Epithelial cell of esophagus (primary cell): ENCODE measurements around the gene EFHC1.

ENCODE experiments used
- DNase-seq: peaks from one replicate; pipeline ENCODE4 v3.0.0; 2010; ENCODE audit warnings: low read depth
- H3K4me3 ChIP-seq: 2 replicates; pipeline ENCODE4 v1.5.1; 2011; ENCODE audit warnings: mild to moderate bottlenecking, low read length, control low read depth
- TF ChIP-seq, protein P1 (sequence below): IDR thresholded peaks from 2 replicates; pipeline ENCODE4 v1.5.1; 2011; ENCODE audit warnings: low read depth, mild to moderate bottlenecking, low read length, control low read depth, inconsistent platforms; ENCODE audit not compliant: insufficient read depth; ENCODE audit errors: missing control alignments

EFHC1 gene

DNA sequence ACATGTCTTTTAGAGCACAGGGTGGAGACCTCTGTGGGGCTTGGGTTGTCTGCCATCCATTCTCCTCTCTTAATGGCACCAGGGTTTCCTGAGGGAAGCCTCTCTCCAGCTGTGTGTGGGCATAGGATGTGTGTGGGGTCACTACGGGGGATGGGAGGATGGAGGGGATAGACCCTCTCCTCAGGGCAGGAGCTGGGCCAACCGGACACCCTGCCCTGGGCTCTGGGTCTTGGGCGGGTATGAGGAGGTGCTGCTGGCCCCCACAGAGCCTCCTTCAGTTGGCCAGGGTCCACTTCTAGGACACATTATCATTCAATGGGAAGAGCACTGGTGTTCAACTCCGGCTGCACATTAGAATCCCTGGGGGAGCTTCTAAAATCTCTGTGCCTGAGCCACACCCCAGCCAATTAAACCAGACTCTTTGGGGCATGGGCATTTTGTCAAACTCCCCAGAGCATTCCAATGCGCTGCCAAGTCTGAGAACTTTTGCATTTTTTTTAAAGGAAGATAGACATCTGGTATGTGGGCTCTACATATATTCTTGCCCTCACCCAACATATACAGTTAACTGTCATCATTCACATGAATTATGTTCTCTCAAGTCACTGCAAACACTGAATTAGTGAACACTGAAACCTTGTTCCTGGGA is 118.2 kb downstream of the EFHC1 start:
- DNase-seq = no peak
- H3K4me3 ChIP-seq = no peak overlapping the region
- TF ChIP-seq, protein P1, sequence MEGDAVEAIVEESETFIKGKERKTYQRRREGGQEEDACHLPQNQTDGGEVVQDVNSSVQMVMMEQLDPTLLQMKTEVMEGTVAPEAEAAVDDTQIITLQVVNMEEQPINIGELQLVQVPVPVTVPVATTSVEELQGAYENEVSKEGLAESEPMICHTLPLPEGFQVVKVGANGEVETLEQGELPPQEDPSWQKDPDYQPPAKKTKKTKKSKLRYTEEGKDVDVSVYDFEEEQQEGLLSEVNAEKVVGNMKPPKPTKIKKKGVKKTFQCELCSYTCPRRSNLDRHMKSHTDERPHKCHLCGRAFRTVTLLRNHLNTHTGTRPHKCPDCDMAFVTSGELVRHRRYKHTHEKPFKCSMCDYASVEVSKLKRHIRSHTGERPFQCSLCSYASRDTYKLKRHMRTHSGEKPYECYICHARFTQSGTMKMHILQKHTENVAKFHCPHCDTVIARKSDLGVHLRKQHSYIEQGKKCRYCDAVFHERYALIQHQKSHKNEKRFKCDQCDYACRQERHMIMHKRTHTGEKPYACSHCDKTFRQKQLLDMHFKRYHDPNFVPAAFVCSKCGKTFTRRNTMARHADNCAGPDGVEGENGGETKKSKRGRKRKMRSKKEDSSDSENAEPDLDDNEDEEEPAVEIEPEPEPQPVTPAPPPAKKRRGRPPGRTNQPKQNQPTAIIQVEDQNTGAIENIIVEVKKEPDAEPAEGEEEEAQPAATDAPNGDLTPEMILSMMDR = no peak

DNA sequence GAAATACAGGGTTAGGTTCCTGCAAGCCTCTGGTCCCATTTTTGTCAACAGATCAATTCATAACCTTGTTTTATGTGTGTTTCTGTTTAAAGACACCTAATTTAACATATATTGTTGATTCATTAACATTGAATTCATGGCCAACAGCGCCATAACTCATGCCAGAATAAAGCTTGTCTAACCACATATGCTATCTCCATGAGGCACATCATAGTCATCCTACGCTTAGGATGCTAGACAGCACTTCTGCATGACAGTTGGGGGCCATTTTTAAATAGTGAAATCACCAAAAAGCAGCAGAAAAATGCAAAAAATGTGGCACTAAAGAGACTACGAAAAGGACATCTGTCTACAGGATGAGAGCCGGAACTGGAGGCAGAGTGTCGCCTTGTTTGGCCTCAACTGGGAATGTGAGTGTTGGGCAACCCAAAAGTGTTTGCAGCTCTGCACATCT is 118.8 kb downstream of the EFHC1 start:
- DNase-seq = no peak
- no peak overlapping the region for H3K4me3 ChIP-seq
- TF ChIP-seq, protein P1 = no peak

DNA sequence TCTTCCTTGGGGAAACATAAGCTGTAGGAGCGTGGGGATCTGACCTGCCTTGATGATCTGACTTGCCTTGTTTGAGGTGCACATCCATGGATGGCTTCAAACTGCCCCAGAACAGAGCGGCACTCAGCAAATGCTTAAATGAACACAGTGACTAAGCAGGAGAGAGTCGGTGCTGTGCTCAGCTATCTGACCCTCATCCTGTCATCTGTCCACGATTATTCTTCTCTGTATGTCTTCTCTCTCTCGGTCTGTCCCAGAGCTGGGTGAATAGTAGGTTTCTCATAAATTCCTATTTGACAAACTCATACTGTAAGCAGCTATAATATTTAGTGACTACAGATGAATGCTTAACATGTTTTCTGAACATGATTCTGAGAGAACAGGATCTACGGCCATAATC is 119.5 kb downstream of the EFHC1 start:
- no peak for DNase-seq
- no peak overlapping the region for H3K4me3 ChIP-seq
- TF ChIP-seq, protein P1 = no peak

DNA sequence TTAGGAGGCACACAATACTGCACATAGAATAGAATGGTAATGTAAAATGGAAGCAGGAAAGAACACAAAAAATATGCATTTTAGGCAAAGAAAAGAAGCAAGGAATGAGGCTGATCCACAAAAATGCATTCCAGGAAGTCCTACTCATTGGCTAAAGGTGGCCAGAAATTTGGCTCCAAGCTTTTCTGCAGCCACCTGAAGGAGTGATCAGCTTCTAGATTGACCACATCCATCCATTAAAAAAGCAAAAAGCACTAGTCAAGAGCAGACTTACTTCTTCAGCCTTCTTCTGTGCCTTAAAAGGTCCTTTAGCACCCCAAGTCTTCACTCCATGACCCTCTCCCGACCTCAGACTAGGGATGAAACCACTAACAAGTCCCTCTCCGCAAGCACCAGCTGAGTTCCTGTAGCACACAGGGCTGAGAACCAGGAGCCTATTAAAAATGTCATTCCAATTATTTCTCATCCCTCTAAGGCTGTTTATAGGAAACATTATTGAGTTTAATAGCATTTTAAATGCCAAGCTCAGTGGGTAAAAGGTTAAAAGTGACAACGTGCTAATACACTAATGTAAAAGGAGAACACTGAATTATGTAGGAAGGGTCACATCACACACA is 120.3 kb downstream of the EFHC1 start:
- no peak overlapping the region for H3K4me3 ChIP-seq
- TF ChIP-seq, protein P1 = no peak
- DNase-seq = no peak

DNA sequence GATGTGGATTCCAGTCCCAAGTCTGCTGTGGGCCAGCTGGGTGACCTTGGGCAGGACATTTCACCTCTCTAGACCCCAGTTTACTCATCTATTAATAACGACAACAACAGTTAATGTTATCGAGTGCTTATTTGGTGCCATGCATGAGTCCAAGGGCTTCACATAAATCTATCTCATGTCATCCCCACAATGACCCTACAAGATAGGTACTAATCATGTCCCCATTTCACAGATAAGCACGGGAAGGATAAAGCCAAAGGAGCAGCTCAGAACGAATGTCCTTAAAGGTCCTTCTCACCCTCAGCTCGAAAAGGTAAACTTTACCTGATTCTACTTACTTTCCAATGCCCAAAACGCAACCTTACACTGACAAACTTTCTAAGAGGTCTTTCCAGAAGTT is 121.0 kb downstream of the EFHC1 start:
- H3K4me3 ChIP-seq = no peak overlapping the region
- DNase-seq = no peak
- TF ChIP-seq, protein P1 = no peak

DNA sequence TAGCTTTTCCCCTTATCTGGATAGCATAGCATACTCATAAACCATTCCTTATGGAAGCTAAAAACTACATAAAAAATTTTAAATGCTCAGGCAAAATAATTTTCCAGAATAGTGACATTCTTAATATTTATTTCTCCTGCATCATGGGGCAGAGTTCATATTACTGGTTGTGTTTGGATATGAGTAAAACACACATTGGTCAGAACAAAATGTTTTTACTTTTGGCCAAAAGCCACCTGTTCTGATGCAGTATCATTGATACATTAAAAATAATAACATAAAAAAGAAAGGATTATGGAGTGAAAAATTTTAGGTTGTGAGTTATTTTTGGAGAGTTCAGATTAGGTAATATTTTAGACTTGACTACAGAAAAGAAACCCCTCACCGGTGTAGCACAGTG is 123.1 kb downstream of the EFHC1 start:
- no peak overlapping the region for H3K4me3 ChIP-seq
- no peak for DNase-seq
- TF ChIP-seq, protein P1 = no peak
